HG03575 (cell line): ENCODE data around the gene TMEM74B.
"Not testable (repeated sequence)": the region's sequence is repeated elsewhere in the genome, so short reads cannot be mapped to it uniquely, and the experiment has no call there.

ENCODE experiments used
- ATAC-seq: cut with Tn5 transposase; IDR thresholded peaks from one replicate; pipeline ENCODE4 v1.9.1; 2021; ENCODE audit not compliant: unreplicated experiment, insufficient number of reproducible peaks, low FRiP score; ENCODE audit errors: extremely low read depth

The TMEM74B gene

DNA sequence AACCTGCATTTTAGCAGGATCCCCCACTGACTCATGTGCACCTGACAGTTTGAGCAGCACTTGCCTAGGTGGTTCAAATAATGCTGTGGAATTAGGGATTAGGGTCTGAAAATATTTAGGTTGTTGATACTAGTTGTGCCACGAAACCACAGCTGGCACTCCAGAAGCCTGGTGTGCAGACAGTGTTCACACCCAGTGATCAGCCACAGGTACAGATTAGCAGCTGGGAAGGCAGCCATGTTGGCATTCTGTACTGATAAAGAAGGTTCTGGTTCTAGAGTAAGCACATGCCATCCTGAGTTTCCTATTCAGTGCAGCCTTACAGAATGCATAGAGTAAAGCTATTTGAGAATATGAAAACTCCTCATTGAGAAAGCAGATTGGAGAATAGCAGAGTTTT, 30.1 kb downstream of the TMEM74B start:
- ATAC-seq: no peak

DNA sequence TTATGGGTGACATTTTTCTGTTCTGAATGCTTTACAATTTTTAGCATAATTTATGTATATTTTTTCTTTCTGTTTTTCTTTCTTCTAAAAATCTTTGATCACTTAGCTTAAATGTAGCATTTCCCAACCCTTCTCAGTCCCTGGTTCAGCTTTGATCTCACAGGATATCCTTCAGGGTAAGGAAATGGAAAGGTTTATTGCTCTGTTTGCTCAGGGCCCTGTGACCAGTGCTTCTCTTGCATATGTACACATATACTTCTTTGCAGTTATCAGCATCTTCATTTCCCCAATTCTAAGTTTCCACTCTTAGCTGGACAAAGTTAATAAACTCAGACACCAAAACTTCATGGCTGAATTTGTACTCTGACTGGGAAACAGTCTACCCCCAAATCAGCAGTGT, 30.6 kb downstream of the TMEM74B start:
- ATAC-seq: no peak

DNA sequence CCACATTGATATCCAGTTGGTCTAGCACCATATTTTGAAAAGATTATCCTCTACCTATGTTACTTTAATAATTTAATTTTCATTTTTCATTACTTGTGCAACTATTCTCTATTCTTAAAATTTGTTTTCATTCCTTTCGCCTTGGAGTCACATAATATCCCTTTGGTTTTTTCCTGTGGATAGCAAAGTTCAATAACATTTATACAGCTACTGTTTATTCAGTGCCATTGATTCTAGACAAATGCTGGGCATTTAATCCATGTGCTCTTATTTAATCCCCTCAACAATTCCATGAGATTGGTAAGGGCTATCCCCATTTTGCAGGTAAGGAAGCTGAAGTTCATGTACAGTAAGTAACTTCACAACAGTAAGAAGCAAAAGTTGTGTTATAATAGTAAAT, 33.8 kb downstream of the TMEM74B start:
- ATAC-seq: no peak

DNA sequence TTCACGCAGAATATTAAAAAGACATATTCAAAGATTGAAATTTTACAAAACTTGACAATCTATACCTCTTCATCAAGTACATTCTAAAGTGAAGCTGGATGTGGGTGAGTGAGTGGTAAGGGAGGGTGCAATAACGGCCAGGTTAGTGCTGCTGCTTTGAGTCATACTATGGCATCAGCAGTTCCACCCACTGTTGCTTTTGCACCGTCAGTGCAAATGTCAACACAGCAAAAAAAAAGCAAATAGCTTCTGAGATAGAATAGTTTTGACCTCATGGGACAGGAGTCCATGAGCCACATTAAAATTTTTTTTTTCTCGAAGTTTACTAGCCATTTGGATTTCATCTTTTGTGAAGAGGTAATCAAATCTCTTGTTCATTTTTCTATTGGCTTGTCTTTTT, 34.6 kb downstream of the TMEM74B start:
- no peak for ATAC-seq

DNA sequence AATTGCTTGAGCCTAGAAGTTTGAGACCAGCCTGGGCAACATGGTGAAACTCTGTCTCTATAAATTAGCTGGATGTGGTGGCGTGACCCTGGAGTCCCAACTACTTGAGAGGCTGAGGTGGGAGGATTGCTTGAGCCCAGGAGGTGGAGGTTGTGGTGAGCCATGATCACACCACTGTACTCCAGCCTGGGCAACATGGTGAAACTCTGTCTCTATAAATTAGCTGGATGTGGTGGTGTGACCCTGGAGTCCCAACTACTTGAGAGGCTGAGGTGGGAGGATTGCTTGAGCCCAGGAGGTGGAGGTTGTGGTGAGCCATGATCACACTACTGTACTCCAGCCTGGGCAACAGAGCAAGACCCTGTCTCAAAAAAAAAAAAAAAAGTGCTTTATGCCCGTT, 35.0 kb downstream of the TMEM74B start:
- ATAC-seq: not testable (repeated sequence)

DNA sequence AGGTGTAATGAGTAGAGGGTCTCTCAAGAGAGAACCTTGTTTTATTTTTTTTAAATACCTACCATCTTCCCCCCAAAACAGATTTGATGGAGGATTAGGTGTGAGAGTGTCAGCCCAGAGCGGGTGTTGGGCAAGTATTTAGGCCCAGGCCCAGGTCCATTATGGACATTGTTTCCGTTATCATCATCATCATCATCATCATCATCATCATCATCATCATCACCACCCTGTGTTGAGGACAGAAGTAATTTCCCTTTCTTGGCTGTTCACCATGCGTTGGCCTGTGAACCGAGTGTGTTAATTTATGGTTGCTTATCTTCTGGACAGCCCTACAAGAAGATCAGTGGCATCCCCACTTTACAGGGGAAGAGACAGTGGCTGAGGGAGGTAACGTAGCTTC, 37.8 kb downstream of the TMEM74B start:
- ATAC-seq: no peak

DNA sequence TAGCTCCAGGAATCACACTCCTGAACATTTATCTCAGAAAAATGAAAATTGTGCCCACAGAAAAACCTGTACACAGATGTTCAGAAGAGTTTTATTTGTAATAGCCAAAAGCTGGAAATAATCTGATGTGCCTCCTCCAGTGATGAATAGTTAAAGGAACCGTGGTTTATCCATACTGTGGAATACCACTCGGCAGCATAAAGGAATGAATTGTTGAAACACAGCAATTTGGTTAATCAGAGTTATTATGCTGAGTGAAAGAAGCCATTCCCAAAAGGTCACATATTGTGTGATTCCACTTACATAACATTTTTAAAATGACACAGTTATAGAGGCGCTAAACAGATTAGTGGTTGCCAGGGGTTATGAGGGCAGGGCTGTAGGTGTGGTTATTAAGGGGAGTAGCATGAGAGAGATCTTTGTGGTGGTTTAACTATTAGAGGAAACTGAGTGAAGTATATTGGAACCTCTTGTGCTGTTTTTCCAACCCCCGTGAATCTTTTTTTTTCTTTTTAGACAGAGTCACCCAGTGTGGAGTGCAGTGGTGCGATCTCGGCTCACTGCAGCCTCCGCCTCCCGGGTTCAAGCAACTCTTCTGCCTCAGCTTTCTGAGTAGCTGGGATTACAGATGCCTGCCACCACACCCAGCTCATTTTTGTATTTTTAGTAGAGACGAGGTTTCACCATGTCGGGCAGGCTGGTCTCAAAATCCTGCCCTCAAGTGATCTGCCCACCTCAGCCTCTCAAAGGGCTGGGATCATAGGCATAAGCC, 40.2 kb downstream of the TMEM74B start:
- ATAC-seq: no peak

DNA sequence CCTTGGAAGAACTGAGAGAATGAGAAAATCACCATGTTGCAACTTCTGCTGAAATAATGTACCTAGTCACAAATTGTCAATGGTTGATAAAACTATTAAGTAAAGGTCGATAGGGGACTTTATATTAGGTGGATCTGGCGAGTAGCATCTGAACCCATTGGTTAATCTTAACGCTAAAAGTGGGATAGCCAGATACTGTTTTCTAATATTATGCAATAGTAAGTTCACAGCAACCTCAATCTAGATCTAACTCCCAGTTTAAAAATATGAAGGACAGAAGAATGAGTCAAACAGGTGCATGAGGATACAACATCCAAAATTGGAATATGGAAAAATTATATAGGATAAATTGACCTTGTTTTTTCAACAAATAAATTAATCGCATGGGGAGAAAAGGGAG, 47.5 kb downstream of the TMEM74B start:
- ATAC-seq: no peak

DNA sequence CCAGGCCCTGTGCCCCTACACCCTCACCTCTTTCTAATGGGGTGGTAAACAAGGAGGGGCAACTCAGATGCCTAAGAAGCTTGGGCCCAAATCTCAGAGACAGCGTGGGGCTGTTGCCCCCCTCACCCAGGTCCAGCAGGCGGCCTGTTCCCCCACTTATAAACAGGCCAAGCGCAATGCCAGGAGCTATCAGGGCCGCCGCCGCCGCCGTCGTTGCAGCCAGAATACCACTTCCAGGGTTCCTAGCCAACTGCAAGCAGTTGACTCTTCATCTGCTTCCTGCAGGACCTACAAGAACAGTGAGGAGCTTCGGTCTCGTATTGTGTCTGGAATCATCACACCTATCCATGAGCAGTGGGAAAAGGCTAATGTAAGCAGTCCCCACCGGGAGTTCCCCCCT, 49.9 kb downstream of the TMEM74B start:
- ATAC-seq: no peak

DNA sequence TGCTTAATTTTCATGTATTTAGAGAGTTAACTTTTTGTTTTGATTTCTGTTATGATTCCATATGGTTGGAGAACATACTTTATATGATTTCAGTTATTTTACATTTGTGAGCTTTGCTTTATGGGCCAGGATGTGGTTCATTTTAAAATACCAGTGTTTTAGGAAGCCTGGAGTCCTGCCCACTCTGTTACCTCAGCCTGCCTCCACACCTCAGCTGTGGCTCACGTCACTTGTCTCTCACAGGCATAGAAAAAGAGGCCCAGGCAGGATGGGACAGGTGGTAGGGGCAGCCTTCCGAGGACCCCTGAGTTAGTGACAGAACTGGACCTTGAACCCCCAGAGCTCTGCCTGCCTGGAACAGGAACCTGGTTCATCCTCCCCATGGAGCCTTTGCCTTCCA, 50.4 kb downstream of the TMEM74B start:
- ATAC-seq: no peak

DNA sequence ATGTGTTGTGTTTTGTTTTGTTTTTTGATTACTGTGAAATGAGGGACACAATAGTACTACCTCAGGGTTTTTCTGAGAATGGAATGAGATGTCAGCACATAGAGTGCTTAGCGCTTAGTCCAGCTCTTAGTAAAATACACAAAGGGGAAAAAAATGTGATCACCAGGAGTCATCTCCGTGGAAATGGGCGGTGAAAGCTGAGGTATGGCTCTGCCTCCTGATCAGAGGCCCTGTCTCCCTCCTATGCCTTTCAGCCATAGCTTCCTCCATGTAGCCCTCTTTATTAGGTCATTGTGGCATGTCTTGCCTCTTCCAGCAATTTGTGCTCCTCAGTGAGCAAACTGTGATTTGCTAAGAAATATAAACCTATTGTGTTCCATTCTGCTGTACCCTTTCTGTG, 53.4 kb downstream of the TMEM74B start:
- ATAC-seq: no peak

DNA sequence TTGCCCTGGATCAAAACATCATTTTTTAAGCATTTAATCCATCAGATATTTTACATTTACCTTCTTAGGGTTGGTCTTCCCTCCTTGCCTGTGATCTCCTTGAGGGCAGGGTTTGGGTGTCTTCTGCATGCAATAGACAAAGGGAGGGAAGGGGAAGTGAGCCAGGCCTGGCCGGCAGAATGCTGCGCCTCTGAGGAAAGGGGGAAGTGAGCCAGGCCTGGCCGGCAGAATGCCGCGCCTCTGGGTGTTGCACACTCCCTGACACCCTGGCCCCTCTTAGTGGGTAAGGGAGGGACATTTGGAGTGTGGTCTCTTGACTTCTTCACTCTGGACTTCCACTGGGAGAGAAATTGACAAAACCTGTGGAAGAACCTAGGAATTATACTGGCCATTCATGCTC, 53.9 kb downstream of the TMEM74B start:
- no peak for ATAC-seq
